ENCODE results near the gene CCDC97.

CCDC97 gene

DNA sequence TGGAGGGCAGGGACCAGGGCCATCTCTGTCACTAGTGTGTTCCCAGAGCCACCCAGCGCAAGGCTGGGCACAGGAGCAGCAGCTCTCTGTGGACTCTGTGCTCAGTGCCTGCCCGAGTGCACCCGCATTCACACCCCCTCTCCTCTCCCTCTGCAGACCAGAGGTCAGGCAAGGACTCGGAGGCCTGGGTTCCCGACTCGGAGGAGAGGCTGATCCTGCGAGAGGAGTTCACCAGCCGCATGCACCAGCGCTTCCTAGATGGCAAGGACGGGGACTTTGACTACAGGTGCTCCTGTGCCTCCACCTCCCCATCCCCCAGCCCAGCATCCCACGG, 10.2 kb downstream of the CCDC97 start:
- DNase-seq (ENCODE audit: low read depth): no peak

DNA sequence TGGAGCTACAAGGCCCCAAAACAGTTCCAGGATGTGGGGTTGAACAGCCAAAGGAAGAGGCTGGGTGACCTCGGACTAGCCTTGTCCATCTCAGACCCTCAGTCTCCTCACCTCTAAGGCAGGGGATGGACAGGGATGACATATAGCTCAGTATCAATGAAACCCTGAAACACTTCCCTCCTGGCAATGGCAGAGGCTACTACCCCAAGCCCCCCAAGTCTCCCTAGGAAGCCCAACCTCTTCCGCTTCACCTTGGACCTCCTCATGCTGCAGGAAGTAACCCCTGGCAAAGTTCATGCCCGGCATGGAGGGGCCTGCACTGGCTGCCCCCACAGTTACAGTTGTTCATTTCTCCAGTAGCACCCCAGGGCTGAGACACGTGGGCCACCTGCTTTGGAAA, 10.6 kb downstream of the CCDC97 start:
- DNase-seq (ENCODE audit: low read depth): no peak

DNA sequence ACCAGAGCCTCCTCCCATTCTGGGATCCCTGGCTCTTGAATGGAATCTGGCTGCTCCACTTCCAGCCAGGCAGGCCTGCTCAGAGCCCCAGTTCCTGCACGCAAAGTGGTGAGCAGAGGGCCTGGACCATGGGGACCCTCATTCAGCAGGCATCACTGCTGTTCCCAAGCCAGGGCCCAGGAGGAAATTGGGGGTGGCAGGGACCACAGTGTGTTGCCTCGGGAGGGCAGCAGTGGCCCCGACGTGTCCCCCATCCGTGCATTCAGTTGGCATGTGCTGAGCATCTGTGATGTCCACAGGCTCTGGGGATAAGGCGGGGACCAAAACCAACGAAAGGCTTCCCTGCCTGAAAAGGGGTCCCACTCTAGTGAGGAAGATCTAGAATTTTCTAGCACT, 11.2 kb downstream of the CCDC97 start:
- DNase-seq (ENCODE audit: low read depth): no peak

DNA sequence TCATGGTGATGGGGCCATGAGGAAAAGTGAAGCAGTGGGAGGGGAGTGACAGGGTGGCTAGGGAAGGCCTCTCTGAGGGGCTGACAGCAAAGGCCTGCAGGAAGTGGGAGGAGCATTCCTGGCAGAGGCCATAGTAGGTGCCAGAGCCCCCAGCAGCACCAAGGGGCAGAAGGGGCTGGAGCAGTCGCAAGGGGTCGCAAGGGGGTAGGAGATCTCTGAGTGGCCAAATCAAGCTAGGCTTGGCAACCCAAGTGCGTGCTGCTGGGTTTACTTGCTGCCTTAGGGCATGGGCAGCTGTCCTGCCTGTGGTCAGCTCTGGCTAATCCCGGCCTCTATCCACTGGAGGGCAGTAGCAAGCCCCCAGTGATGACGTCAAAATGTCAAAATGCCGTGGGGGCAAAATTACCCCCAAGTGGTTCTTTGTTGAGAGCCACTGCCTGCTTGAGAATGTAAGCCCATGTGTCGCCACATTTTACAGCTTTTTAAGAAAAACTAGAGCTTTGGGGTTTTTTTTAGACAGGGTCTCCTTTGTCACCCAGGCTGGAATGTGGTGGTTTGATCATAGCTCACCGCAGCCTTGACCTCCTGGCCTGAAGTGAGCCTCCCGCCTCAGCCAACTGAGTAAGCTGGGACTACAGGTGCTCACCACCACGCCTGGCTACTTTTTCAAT, 11.8 kb downstream of the CCDC97 start:
- DNase-seq (ENCODE audit: low read depth): no peak

DNA sequence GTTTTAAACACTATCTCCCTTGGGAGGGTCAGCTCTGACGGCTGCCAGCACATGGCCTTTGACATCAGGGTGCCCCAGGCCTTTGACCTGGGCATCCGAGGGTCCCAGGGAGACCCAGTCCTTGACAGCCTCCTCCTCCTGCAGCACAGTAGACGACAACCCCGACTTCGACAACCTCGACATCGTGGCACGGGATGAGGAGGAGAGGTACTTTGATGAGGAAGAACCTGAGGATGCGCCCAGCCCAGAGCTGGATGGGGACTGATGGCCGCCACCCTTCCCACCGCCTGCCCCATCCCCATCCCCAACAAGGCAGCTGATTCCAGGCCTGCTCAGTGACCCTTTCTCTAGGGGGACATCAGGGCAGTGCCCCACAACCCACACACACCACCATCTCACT, 12.5 kb downstream of the CCDC97 start:
- no peak for DNase-seq (ENCODE audit: low read depth)

DNA sequence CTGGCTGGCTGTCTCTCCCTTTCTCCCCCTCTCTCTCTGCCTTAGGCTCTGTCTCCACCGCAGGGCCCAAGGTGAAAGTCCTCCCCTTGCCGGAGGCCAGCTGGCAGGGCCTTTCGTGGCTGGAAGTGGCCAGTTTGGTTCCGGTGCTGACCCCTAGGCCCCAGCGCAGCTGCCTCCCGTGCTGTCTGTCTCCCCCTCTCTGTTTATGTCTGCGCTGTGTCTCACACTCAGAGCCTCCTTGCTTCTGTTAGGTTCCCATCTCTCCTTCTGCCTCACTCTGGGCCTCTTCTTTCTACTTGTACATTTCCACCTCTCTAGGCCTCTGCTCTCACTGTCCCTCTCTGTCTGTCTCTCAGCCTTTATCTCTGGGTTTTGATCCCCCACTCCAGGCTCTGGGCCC, 13.1 kb downstream of the CCDC97 start:
- no peak for DNase-seq (ENCODE audit: low read depth)

DNA sequence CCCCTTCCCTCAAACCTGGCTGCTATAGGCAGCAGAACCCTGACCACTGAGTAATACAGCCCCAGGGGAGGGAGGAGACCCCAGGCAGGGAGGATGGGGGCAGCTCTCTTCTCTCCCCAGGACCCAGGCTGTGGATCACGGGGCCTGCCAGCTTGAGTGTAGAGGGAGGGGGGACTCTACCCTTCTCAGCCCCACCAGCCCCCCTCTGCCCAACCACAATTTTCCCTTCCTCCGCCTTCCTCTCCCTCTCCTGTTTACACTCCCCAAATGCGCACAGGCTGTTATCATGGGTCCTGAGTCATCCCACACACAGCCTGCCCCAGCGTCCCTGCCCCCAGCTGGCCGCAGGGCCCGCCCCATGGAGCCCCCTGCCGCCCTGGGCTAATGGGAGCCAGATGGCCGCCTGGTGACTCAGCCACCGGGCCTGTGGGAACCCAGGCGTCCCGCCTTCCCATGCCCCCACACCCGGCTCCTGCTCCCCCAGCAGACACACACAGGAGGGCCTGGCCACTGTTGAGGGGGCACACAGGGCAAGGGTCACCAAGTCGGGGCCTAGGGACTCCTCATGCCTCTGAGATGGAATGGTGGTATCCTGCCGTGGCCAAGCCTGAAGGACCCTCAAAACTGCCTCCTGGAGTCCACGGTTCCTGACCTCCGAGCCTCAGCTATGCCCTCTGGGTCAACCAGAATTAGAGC, 13.6 kb downstream of the CCDC97 start:
- no peak for DNase-seq (ENCODE audit: low read depth)

DNA sequence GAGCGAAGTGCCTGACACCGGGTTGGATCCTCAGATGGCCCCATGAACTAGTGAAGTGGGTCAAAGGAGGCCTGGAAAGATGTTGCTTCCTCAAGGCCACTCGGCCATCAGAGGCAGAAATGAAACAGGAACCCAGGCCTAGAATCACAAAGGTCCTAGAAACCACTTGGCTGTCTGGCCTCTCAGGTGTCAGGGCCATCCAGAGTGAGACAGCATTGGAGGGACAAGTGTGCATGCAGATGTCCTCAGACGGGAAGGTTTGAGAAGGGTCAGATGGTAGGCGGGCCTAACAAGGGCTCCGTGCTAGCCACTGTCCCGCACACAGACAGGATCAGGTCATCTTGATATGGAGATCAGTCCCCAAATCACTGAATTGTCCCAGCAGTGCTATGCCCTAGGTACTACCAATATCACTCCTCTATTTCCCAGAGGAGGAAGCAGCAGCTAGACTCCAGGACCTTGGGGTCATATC, 14.3 kb downstream of the CCDC97 start:
- DNase-seq (ENCODE audit: low read depth): no peak

DNA sequence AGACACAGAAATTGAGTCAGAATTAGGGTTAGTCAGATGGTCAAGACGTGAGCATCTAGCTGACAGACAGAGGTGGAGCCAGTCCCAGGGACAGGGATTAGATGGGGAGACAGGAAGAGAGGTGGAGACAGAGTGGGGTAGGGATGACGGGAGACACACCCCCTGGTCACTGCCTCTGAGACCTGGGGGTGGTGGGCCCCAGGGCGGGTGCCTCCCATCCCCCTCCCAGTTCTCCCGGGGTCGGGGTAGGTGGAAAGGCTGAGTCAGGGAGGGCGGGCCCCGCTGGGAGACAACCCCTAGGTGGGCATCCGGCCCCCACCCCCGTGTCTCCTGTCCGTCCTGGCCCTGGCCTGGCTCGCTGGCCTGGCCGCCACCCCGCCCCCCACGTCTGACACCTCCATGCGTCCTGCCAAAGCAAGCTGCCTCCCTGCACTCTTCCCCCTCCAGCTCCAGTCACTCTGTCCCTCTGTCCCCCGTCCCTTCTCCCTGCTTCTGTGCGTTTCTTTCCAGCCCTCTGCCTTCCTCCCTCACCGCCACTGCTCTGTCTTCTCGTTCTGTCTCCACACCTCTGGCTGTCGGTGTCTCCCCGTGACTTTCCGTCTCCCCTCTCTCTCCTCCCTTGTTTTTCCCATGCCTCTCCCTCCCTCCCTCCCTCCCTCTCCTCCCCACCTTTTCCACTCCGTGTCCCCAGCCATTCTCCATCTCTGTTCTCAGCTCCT, 15.1 kb downstream of the CCDC97 start:
- no peak for DNase-seq (ENCODE audit: low read depth)

DNA sequence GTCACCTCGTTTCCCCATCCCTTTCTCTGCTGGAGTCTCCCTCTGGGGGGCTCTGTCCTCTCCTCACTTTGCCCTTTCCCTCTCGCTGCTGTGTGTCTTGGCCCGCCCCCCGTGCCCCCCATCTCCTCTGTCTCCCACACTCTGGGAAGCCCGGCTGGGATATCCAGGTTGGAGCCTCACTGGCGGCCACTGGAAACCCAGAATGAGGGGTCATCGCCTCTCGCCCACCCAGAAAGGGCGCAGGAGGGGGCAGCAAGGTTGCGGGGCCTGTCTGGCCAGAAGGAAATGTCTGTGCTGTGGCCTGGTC, 15.6 kb downstream of the CCDC97 start:
- DNase-seq (ENCODE audit: low read depth): no peak

DNA sequence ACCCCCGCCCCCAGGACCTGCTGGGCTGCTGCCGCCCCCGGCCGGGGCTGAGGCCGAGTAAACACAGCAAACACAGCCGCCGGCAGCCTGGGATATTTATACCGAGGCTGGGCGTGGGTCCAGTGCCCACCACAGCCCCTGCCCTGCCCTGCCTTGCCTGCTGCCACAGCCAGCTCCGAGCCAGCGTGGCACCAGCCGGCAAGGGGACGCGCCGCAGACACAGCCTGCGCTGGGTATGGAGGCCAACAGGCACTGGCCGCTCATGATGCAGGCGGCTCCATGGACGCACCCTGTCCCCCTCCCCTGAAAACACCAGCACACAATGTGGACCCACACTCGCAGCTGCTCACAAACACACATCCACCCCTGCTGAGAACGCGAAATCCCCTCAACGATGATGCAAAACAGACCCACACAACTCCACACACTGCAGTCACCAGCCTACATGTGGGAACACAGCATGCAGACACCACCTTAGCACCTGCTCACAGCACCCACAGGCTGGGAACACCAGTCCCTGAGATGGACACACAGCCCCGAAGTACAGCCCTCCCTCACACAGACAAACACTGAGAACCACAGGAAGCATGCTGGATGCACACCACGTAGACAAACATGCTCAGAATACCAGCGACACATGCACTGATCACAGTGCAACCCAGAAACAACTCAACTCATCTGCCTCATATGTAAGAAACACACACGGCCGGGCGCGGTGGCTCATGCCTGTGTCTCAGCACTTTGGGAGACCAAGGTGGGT, 16.2 kb downstream of the CCDC97 start:
- DNase-seq (ENCODE audit: low read depth): no peak

DNA sequence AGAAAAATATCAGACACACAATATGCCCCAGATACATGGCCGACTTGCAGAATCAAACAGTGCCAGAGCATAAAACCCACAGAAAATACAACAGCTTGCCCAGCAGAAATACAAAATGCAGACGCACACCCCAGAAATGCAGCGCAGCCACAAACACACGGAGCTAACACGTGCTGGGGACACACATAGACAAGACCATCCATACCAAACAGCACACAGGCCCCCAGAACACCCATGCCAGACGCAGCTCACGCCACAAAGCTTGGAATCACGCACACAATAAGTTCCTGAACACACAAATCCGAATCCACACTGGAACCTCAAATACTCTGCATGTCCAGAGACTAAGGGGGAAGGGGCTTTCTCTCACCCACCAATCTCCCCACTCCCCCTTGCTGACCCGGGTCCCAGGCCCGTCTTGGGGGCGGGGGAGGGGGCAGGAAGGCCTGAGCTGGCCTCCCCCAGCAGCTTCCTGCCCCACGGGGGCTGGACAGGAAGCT, 17.2 kb downstream of the CCDC97 start:
- DNase-seq (ENCODE audit: low read depth): no peak

DNA sequence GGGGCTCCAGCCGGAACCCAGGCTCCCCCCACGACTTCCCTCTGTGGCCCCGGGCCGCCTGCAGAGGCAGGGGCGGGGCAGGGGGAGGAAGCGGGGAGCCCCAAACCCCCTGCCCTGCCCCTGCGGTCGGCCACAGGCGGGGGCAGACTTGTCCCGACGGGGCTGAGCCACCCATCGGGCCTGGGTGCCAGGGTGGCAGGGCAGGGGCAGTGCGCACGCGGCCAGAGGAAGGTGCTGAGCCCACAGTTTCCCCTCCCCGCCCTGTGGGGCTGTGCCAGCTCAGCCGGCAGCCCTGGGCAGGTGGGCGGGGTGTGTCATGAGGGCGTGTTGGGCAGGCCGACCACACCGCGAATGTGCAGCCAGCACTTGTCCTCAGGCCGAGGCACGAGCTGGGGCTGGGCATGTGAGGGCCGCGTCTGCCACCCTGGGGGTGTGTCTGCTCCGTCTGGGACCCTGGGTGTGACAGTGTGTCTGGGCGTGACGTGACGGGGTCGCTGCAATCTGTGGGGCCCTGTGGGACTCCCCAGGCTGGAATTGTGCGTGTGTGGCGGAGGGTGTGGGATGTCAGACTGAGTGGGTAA, 17.7 kb downstream of the CCDC97 start:
- peak; percentile 67 for DNase-seq (ENCODE audit: low read depth)

DNA sequence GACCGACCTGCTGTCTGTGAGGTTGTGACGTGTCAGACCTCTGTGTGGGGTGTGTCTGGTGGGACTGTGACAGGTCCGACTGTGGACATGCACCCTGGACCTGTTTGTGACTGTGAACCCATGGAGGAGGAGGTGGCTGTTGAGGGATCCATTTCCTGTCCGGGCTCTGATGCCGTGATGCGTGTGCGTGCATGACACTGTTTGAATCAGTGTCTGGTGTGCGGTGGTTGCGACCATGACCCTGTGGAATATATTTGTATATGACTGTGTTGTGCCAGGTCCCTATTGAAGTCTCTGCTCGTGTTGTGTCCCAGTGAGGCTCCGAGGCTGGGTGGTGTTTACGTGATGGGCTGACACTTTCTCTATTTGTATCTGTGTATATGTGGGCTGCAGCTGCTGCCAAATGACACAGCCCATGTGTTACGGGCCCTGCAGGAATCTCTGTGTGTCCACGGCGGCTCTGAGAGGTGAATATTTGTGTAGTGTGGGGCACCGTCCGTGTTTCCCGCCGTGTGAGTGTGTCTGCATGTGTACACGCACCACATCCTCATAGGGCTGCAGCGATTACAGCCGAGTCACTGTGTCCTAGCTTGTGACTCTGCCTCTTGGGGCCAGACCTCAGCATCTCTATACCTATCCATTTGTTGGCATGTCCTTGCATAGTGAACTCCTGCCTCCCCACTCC, 18.3 kb downstream of the CCDC97 start:
- DNase-seq (ENCODE audit: low read depth): no peak

DNA sequence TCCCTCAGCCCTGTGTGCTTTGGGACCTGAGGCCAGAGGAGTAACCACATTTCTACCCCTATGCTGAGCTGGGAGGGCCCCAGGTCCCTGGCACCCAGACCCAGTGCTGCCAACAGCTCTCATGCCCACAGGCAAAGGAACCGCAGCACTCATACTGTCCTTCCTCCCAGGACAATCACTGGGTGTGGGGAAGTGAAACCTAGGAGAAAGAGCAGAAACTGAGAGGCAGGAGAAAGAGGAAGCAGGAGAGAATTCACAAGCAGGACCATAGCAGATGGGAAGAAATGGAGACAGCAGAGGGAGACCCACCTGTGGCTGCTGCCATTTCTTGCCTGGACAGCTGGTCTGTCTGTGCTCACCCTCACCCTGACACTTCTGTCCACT, 18.9 kb downstream of the CCDC97 start:
- DNase-seq (ENCODE audit: low read depth): no peak

DNA sequence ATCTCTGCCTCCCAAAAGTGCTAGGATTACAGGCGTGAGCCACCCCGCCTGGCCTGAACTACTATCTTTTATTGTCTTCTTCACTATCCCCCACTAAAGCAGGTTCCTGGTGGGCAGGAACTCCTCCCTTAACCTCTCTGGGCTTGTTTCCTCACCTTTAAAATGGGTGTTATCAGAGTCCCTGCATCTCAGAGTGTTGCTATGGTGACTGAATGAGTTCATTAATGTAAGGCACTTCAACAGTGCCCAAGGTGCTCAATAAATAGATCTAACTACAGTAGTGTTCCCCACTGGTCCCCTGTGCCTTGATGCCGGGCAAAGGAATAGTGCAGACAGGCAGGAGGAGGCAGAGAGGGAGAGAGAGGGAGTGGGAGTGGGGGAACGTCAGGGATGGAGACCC, 20.5 kb downstream of the CCDC97 start:
- no peak for DNase-seq (ENCODE audit: low read depth)

DNA sequence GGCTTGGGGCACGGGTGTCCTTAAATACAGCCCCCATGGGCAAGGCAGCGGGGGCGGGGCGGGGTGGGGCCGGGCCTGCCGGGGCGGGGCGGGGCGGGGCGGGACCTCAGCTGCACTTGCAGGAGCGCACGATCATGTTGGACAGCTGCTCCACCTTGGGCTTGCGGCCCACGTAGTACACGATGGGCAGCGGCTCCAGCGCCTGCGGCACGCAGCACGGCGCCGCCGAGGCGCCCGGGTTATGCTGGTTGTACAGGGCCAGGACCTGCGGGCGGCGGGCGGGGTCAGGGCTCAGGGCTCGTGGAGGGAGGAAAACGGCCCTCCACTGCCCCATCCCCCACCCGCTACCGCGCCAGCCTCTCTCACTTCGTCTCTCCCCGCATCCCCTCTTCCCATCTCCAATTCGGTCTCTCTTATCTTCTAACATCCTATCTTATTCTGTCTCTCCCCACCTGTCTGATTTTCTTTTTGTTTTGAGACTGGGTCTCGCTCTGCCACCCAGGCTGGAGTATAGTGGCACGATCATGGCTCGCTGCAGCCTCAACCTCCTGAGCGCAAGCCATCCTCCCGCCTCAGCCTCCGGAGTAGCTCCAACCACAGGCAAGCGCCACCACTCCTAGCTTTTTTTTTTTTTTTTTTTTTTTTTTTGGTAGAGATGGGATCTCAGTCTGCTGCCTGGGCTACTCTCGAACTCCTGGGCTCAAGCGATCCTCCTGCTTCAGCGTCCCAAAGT, 21.1 kb downstream of the CCDC97 start:
- DNase-seq (ENCODE audit: low read depth): no peak

DNA sequence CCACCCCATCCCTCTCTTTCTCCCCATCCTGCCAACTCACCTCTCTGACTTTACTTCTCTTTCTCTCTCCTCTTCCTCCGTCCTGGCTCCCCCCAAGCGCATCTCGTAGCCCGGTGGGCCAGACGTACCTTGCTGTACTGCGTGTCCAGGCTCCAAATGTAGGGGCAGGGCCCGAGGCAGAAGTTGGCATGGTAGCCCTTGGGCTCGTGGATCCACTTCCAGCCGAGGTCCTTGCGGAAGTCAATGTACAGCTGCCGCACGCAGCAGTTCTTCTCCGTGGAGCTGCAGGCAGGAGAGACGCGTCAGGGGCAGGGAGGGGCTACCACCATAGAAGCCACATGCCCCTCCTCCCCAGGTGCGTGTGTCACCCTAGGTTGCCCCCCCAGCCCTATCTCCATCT, 22.0 kb downstream of the CCDC97 start:
- no peak for DNase-seq (ENCODE audit: low read depth)

DNA sequence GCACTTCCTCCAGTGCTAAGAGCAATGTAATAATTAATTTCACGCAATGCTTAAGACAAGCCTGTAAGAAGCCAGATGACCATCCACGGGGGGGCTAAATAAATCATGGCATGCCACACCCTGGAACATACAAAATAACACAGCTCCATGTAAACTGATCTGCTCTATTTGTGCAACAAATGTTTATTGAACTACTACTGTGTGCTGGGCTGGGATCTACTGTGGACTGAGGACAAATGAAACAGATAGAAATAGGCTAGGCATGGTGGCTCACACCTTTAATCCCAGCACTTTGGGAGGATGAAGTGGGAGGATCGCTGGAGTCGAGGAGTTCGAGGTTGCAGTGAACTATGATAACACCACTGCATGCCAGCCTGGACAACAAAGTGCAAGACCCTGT, 22.5 kb downstream of the CCDC97 start:
- no peak for DNase-seq (ENCODE audit: low read depth)

DNA sequence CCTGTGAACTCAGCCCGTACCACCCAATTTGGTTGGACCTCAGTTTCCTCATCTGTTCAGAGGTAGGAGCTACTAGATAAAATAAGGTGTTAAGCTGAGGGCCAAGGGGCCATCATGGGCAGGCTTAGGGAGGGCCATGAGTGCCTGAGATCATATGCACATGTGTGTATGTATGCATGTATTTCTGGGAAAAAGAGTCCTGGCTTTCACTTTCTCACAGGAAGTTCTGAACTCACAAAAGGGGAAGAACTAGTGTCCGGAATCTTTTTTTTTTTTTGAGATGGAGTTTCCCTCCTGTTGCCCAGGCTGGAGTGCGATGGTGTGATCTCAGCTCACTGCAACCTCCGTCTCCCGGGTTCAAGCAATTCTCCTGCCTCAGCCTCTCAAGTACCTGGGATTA, 24.8 kb downstream of the CCDC97 start:
- no peak for DNase-seq (ENCODE audit: low read depth)

DNA sequence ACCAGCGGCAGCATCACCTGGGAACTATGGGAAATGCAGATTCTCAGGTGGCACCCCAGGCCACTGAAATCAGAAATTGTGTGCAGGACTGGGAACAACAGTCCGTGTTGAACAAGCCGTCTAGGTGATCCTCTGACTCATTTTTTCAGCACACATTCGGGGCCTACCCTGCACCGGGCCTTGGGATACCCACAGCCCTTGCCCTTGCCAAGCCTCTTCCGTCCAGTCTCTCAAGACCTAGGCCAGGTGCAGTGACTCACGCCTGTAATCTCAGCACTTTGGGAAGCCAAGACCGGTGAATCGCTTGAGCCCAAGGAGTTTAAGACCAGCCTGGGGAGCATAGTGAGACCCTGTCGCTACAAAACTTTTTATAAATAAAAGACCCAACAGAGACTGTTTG, 25.5 kb downstream of the CCDC97 start:
- DNase-seq (ENCODE audit: low read depth): no peak
